KOPT-K1 (cell line): ENCODE data around the gene SLC33A1.
"Not testable (repeated sequence)": the region's sequence is repeated elsewhere in the genome, so short reads cannot be mapped to it uniquely, and the experiment has no call there.

ENCODE experiments used
- H3K27ac ChIP-seq: fragments of 200-600 bp; sonication (generic); 2 replicates; pipeline ENCODE4 v1.5.1; 2016; ENCODE audit warnings: antibody characterized with exemption, mild to moderate bottlenecking, low read depth, low read length; ENCODE audit not compliant: poor library complexity, severe bottlenecking
- H3K36me3 ChIP-seq: fragments of 200-600 bp; sonication (generic); 2 replicates; pipeline ENCODE4 v1.5.1; 2017; ENCODE audit warnings: antibody characterized with exemption, mild to moderate bottlenecking, low read length, moderate library complexity; ENCODE audit not compliant: insufficient read depth
- H3K9me3 ChIP-seq: fragments of 200-600 bp; sonication (generic); 2 replicates; pipeline ENCODE4 v1.5.1; 2017; ENCODE audit warnings: antibody characterized with exemption, low read length, mild to moderate bottlenecking; ENCODE audit not compliant: insufficient read depth, poor library complexity, severe bottlenecking

The SLC33A1 gene

GRCh38 chr3:155854141-155854940, at the start of gene SLC33A1:
Gene SLC33A1, minus strand, starts transcription at chr3:155854427. Its CDS starts 430 bp downstream, at chr3:155853997.
- Histone ChIP-seq H3K27ac (peak within 1 kb of the TSS; percentile 67), H3K36me3 (0 out of 2 replicates have a peak, but pooled peaks cover 2% of the 10 kb centered on the region), H3K9me3 (no peaks in the 10 kb centered on the region)

DNA sequence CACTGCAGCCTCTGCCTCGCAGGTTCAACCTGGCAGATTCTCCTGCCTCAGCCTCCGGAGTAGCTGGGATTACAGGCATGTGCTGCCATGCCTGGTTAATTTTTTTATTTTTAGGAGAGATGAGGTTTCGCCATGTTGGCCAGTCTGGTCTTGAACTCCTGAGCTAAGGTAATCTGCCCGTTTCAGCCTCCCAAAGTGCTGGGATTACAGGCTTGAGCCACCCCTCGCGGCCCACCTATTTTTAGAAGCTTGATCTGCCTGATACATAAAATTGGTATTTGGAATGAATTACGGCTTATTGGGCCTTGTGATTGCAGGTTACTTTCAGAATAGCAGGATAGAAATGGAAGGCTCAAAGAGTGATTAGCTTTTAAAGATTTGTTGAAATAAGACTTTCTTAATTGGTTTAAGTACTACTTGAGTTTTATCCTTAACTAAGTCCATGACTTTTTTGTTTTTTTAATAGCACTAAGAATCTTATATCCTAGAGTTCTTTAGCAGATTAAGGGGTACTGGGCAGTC, 41.2 kb upstream of the SLC33A1 start:
- Histone ChIP-seq H3K9me3 (no peaks in the 10 kb centered on the region), H3K36me3 (peaks cover 79% of the 10 kb centered on the region), H3K27ac (no peak overlapping the region)

DNA sequence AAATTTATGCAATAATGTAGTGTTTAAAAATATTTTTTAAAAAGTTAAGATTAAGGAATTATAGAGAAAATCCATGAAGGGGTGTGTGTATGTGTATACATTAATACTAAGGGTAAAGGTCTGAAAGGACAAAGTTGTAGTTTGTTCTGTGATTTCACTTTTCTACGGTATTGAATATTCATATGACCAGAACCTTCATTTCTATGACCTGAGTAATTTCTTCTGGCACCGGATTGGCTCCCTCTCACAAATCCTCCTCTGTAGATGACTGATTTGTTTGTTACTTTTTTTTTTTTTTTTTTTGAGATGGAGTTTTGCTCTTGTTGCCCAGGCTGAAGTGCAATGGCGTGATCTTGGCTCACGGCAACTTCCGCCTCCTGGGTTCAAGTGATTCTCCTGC, 37.1 kb upstream of the SLC33A1 start:
- Histone ChIP-seq H3K27ac (no peak overlapping the region), H3K9me3 (no peaks in the 10 kb centered on the region), H3K36me3 (peaks cover 38% of the 10 kb centered on the region)

GRCh38 chr3:155890671-155891190, 36.5 kb upstream of the SLC33A1 start:
- no peak overlapping the region for H3K27ac ChIP-seq
- no peaks in the 10 kb centered on the region for H3K9me3 ChIP-seq
- peaks cover 32% of the 10 kb centered on the region for H3K36me3 ChIP-seq

DNA sequence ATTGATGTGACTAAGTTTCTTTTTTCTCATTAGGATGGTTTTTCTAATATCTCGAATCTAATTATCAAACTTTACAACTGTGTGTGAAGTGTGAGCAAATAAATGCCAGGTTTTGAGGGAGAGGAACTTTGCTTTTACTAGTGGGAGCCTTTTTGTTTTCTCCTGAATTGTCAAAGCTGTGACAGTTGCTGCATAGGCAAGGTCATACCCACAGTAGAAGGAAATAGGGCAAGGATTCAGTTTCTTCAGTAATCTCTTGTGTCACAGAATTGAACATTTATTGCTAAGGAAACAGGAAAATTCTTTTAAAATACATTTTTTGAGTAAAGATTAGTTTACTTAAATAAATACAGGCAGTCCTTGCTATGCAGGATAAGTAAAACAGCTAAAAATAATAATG, 35.7 kb upstream of the SLC33A1 start:
- Histone ChIP-seq H3K27ac (no peak overlapping the region), H3K36me3 (peaks cover 24% of the 10 kb centered on the region), H3K9me3 (no peaks in the 10 kb centered on the region)

GRCh38 chr3:155889212-155889611, 35.0 kb upstream of the SLC33A1 start:
- Histone ChIP-seq H3K27ac (no peak overlapping the region), H3K36me3 (peaks cover 17% of the 10 kb centered on the region), H3K9me3 (no peaks in the 10 kb centered on the region)

DNA sequence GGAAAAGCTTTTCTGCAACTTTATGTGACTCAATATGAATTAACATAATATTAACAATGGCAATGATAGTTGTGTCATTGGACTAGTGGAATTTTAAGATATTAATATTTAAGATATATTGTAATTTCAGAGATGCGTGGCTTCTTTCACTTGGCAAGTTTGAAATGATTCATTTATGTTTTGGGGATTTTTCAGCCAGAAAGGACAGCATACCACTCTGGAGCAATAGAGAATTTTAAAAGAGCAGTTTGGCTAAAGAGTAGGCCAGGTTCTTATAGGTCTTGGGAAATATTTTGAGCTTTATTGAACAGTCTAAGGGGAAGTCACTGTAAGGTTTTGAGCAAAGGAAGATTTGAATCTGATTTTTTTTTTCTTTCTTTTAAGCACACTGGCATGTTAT, 32.7 kb upstream of the SLC33A1 start:
- Histone ChIP-seq H3K27ac (no peak overlapping the region), H3K9me3 (no peaks in the 10 kb centered on the region), H3K36me3 (no peaks in the 10 kb centered on the region; the same call in none of the 2 replicates)

- not testable (repeated sequence) for H3K9me3 ChIP-seq, H3K36me3 ChIP-seq, H3K27ac ChIP-seq
Observed at GRCh38 chr3:155886348-155886747, 32.1 kb upstream of the SLC33A1 start.

DNA sequence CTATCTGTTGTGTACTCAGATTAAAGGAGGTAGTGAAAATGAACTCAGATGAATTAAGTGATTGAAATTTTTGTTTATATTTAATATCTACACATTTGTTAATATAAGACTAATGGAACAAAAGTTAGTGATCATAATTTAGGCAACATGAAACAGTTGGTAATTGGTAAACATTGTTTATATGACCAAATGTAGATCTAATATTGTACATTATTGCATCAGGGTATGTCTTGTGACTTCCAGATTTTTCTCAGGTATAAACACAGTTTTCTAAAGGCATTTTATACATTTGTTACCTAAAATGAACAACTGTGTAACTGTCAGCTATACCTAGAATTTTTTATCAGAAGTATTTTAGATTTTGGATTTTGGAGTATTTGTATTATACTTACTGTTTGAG, 31.1 kb upstream of the SLC33A1 start:
- Histone ChIP-seq H3K9me3 (no peaks in the 10 kb centered on the region), H3K36me3 (no peaks in the 10 kb centered on the region; the same call in 1 of the 2 replicates), H3K27ac (no peak overlapping the region)

DNA sequence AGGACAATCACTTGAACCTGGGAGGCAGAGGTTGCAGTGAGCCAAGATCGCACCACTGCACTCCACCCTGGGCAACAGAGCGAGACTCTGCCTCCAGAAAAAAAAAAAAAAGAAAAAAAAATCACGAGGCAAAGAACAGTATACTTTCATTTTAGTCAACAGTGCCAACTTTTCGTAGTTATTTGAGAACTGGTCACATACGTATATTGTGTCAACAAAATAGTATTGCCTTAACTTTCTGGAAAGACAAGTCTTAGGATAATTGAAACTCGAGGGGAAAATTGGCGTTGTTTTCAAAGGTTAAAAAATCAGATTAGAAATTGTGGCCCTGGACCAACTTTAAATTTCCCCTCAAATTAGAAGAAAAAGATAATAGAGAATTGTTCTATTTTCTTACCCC, 30.1 kb upstream of the SLC33A1 start:
- no peaks in the 10 kb centered on the region for H3K9me3 ChIP-seq
- H3K36me3 ChIP-seq, result no peaks in the 10 kb centered on the region; the same call in 1 of the 2 replicates
- H3K27ac ChIP-seq, result no peak overlapping the region

- H3K36me3 ChIP-seq, result no peaks in the 10 kb centered on the region
- H3K27ac ChIP-seq, result no peak overlapping the region
- H3K9me3 ChIP-seq, result no peaks in the 10 kb centered on the region
Observed at GRCh38 chr3:155880286-155880685, 26.1 kb upstream of the SLC33A1 start.

- Histone ChIP-seq H3K27ac (no peak overlapping the region), H3K36me3 (no peaks in the 10 kb centered on the region), H3K9me3 (no peaks in the 10 kb centered on the region)
Observed at GRCh38 chr3:155876503-155876902, 22.3 kb upstream of the SLC33A1 start.

- Histone ChIP-seq H3K9me3 (no peaks in the 10 kb centered on the region), H3K36me3 (no peaks in the 10 kb centered on the region), H3K27ac (no peak overlapping the region)
Observed at GRCh38 chr3:155876037-155876436, 21.8 kb upstream of the SLC33A1 start.

DNA sequence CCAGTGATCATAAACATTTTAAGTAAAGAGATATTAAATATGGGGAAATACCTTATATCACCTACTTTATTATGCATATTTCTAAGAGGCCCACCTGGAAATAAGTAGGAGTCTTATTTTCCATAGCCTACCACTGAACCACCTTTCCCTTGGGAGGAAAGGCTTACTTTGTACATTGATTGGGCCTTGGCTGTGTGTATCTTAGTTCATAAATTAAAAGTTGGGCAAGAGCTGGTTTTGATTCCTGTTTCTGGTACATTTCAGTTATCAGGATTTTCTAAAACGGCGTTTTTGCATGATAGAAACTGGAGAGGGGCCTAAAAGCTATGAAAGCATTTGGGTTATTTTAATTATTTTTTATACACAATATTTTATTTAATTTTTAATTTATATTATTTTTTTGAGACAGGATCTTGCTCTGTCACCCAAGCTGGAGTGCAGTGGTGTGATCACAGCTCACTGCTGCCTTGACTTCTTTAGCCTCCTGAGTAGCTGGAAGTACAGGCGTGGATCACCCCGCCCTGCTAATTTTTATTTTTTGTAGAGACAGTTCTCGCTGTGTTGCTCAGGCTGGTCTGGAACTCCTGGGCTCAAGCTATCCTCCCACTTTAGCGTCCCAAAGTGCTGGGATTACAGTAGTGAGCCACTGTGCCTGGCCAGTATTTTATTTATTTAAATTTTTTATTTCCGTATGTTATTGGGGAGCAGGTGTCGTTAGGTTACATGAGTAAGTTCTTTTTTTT, 18.8 kb upstream of the SLC33A1 start:
- H3K9me3 ChIP-seq, result no peaks in the 10 kb centered on the region
- H3K27ac ChIP-seq, result no peak overlapping the region
- no peaks in the 10 kb centered on the region for H3K36me3 ChIP-seq

GRCh38 chr3:155871746-155872158, 17.5 kb upstream of the SLC33A1 start:
- H3K27ac ChIP-seq, result peak overlapping the region; percentile 96
- H3K36me3 ChIP-seq, result no peaks in the 10 kb centered on the region
- no peaks in the 10 kb centered on the region for H3K9me3 ChIP-seq
